A673 (cell line): ENCODE data around the gene PXN.

Experiments used
- CTCF ChIP-seq: fragments of 300-800, 200-600 bp; sonication (generic); conservative IDR thresholded peaks from 2 replicates; pipeline ENCODE4 v1.5.1; 2017; ENCODE audit warnings: low read depth, mild to moderate bottlenecking, antibody characterized with exemption, low read length, moderate library complexity, mixed read lengths
- EZH2 ChIP-seq: fragments of 200-600 bp; sonication (generic); IDR thresholded peaks from 2 replicates; pipeline ENCODE4 v1.6.1; 2017; ENCODE audit warnings: borderline replicate concordance, low read depth, mild to moderate bottlenecking, mixed read lengths, antibody characterized with exemption, low read length; ENCODE audit not compliant: poor library complexity, severe bottlenecking

GRCh38 chr12:120223458-120224303 is 41.8 kb downstream of the PXN start:
- TF ChIP-seq CTCF = no peak
- TF ChIP-seq EZH2 = no peak
